ENCODE data around the gene TECPR1. TPM values are rescaled to one million over a fixed set of nuclear protein-coding genes. Genes with fewer than 3 reads are reported as not detected.
A peak's percentile ranks its signal among the peaks of the same experiment; 100 is the strongest.

TECPR1 gene
- total RNA-seq, 1 experiment from 2014 or later, result 13.9 TPM

DNA sequence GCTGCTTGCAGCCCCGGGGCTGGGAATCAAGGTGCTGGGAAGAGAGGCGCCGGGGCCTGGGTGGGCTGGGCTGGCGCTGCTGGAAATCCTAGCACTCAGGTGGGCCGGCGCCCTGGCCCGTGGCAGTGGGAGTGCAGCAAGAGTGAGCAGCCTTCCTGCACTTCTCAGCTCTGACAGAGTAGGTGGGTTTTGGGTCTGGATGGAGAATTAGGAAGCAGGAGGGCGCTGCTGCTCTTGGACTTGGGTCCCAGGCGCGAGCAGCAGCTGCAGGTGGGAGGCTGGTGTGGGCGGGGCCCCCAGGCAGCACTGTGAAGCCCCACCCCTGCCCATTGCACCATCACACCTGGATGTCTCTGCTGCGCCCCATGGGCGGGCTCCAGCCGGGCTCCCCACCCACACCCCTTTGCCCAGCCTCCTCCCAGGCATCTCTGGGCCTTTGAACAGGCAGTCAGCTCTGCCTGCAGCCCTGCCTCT, 35.5 kb upstream of the TECPR1 start:
- no peaks in the 10 kb centered on the region for H3K9me3 Mint-ChIP-seq
- Histone ChIP-seq H3K9ac (ENCODE audit: extremely low read depth, insufficient read length, low read length) (no peak overlapping the region), H3K14ac (ENCODE audit: insufficient read depth, low read length) (no peak overlapping the region), H3K4me1 (ENCODE audit: insufficient read depth, low read length) (no peaks in the 10 kb centered on the region; the same call in 1 of the 2 replicates), H3K18ac (ENCODE audit: insufficient read length, low read depth, low read length) (no peak overlapping the region), H3K79me1 (ENCODE audit: insufficient read depth, low read depth, low read length, poor library complexity, severe bottlenecking) (peaks cover 6% of the 10 kb centered on the region), H3K23ac (ENCODE audit: insufficient read length, low read depth, low read length) (no peak overlapping the region), H3K27me3 (ENCODE audit: insufficient read depth, low read length) (no peaks in the 10 kb centered on the region), H4K20me1 (ENCODE audit: control insufficient read depth, insufficient read depth, insufficient read length) (no peaks in the 10 kb centered on the region), H3K23me2 (ENCODE audit: insufficient read length, low read depth, low read length, poor library complexity, severe bottlenecking) (peaks cover under 1% of the 10 kb centered on the region), H2BK15ac (ENCODE audit: low read depth, low read length) (no peak overlapping the region), H4K8ac (replicated peaks; ENCODE audit: insufficient read length, low read depth, low read length) (no peak overlapping the region), H3T11ph (ENCODE audit: low read length) (no peak overlapping the region), H4K5ac (ENCODE audit: insufficient read length, low read depth, low read length) (no peak overlapping the region), H2AK5ac (ENCODE audit: insufficient read length, low read length) (no peak overlapping the region), H4K91ac (ENCODE audit: insufficient read length, low read depth, low read length) (no peak overlapping the region), H3K79me2 (ENCODE audit: insufficient read depth, low read length) (peaks cover 2% of the 10 kb centered on the region; the same call in 1 of the 2 replicates), H2BK20ac (ENCODE audit: low read depth, low read length, poor library complexity, severe bottlenecking) (no peak overlapping the region), H2BK5ac (ENCODE audit: insufficient read length, low read length) (no peak overlapping the region), H2BK12ac (ENCODE audit: insufficient read length, low read depth, low read length) (no peak overlapping the region), H2BK120ac (ENCODE audit: low read depth, low read length, poor library complexity, severe bottlenecking) (no peak overlapping the region), H3K4me2 (ENCODE audit: insufficient read depth, insufficient read length, low read length) (no peak overlapping the region), H3K27ac (ENCODE audit: insufficient read length, low read depth, low read length) (no peak overlapping the region), H3K56ac (ENCODE audit: insufficient read length, low read depth, low read length) (no peak overlapping the region), H3K9me3 (ENCODE audit: control insufficient read depth, low read depth, low read length) (no peaks in the 10 kb centered on the region), H2AFZ (ENCODE audit: low read length) (no peak overlapping the region), H3K4ac (ENCODE audit: low read depth, low read length) (no peak overlapping the region)
- no peak overlapping the region for H3K4me3 Mint-ChIP-seq
- H3K4me1 Mint-ChIP-seq, result peaks cover 30 to 42% of the 10 kb centered on the region in 2 experiments
- DNase-seq, result peak; percentile 92
- no peaks in the 10 kb centered on the region for H3K27me3 Mint-ChIP-seq (ENCODE audit: low read depth)
- peak overlapping the region in 2 of 3 experiments; percentile 86 to 87; a peak in 2 of 7 replicates for H3K27ac Mint-ChIP-seq
- TF ChIP-seq, protein P1, sequence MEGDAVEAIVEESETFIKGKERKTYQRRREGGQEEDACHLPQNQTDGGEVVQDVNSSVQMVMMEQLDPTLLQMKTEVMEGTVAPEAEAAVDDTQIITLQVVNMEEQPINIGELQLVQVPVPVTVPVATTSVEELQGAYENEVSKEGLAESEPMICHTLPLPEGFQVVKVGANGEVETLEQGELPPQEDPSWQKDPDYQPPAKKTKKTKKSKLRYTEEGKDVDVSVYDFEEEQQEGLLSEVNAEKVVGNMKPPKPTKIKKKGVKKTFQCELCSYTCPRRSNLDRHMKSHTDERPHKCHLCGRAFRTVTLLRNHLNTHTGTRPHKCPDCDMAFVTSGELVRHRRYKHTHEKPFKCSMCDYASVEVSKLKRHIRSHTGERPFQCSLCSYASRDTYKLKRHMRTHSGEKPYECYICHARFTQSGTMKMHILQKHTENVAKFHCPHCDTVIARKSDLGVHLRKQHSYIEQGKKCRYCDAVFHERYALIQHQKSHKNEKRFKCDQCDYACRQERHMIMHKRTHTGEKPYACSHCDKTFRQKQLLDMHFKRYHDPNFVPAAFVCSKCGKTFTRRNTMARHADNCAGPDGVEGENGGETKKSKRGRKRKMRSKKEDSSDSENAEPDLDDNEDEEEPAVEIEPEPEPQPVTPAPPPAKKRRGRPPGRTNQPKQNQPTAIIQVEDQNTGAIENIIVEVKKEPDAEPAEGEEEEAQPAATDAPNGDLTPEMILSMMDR (conservative IDR thresholded peaks at IDR 0.05), result peak; percentile 21; the same call in 1 of the 3 replicates
- H3K36me3 Mint-ChIP-seq (ENCODE audit: insufficient read depth in 1 of 3, low read depth in 3 of 3), result peaks cover 8 to 38% (median 30%) of the 10 kb centered on the region in 3 experiments
- no CpG with 5 or more reads among the region's 14 CpGs for WGBS (ENCODE audit: extremely low coverage, insufficient read length, low lambda C conversion rate)
